ENCODE data around the gene RASGRP1. TPM values are rescaled to one million over a fixed set of nuclear protein-coding genes. Genes with fewer than 3 reads are reported as not detected.

The RASGRP1 gene
- total and polyA plus RNA-seq, 10 of the 15 experiments (the other 5 are each of a cell fraction or from before 2014, with no cell fraction given), result 5.6 to 234 (median 20.9) TPM

GRCh38 chr15:38608682-38609081 is 44.1 kb upstream of the RASGRP1 start (continued):
- TF ChIP-seq MAX (IDR thresholded peaks at IDR 0.05; ENCODE audit: low read depth, low read length) (no peak), NR2F1 (conservative IDR thresholded peaks at IDR 0.05) (no peak), BRCA1 (IDR thresholded peaks at IDR 0.05; ENCODE audit: low read depth, low read length) (no peak), WRNIP1 (IDR thresholded peaks at IDR 0.05; ENCODE audit: borderline replicate concordance, low read depth, low read length) (no peak), RAD21 (IDR thresholded peaks at IDR 0.05; ENCODE audit: insufficient read depth, low read depth, low read length) (no peak), CHD2 (IDR thresholded peaks at IDR 0.05; ENCODE audit: borderline replicate concordance, low read depth, low read length) (no peak), RFX5 (IDR thresholded peaks at IDR 0.05; ENCODE audit: low read depth, low read length) (no peak), HDAC6 (IDR thresholded peaks at IDR 0.05; ENCODE audit: unreplicated experiment) (no peak), RELA (IDR thresholded peaks at IDR 0.05; ENCODE audit: borderline replicate concordance, partially characterized antibody) (no peak), FOXM1 (IDR thresholded peaks at IDR 0.05; ENCODE audit: low read depth, low read length) (no peak), ZNF207 (IDR thresholded peaks at IDR 0.05; ENCODE audit: borderline replicate concordance) (no peak), ZNF217 (IDR thresholded peaks at IDR 0.05) (no peak), CREB1 (IDR thresholded peaks at IDR 0.05; ENCODE audit: low read depth) (no peak)

- SMC1A ChIA-PET (ENCODE audit: uncharacterized antibody, unreplicated experiment), result interaction anchor here (0.6 to 42.6 kb wide), 4 partner anchors 15 to 53 kb away, joined by 3 to 1803 read pairs (median 122); no protein-coding TSS in a partner anchor
- CTCF ChIA-PET, result interaction anchor here (0.8 to 2.4 kb wide), 2 partner anchors 42 kb away, joined by 5 to 11 read pairs; partner anchors contain the start of gene RASGRP1
- in situ Hi-C loops (cut with MboI), result no loop called here
- TF ChIP-seq FOXK2 (IDR thresholded peaks at IDR 0.05) (no peak), RB1 (IDR thresholded peaks at IDR 0.05; ENCODE audit: borderline replicate concordance) (no peak), POLR2AphosphoS2 (IDR thresholded peaks at IDR 0.05; ENCODE audit: low read depth, low read length) (no peak), ZBTB11 (CRISPR knock-in tag; IDR thresholded peaks at IDR 0.05) (no peak), SPI1 (IDR thresholded peaks at IDR 0.05; ENCODE audit: borderline replicate concordance, insufficient read depth, low read depth, low read length) (no peak), MAX (IDR thresholded peaks at IDR 0.05; ENCODE audit: low read depth, low read length) (no peak), SMAD1 (IDR thresholded peaks at IDR 0.05; ENCODE audit: low read depth, partially characterized antibody) (no peak), HDAC6 (IDR thresholded peaks at IDR 0.05; ENCODE audit: unreplicated experiment) (no peak), USF2 (IDR thresholded peaks at IDR 0.05; ENCODE audit: borderline replicate concordance, low read depth, low read length) (no peak)
Observed at GRCh38 chr15:38605744-38606143, 41.1 kb upstream of the RASGRP1 start.

More at GRCh38 chr15:38605744-38606143, 41.1 kb upstream of the RASGRP1 start:
- no peak overlapping the region for H3K4me2 ChIP-seq (ENCODE audit: control insufficient read depth, insufficient read depth)
- WGBS (ENCODE audit: insufficient coverage, insufficient replicate concordance, low lambda C conversion rate, missing lambda C conversion rate), result 31% methylated on average over 3 of the region's 3 CpGs
- ChIA-PET POLR2A (no interaction called here), RAD21 (ENCODE audit: unreplicated experiment) (interaction anchor here (0.9 to 2.6 kb wide), 2 partner anchors 16 to 66 kb away, joined by 4 to 17 read pairs; no protein-coding TSS in a partner anchor)
- no peaks in the 10 kb centered on the region; the same call in 1 of the 2 replicates for H3K4me1 ChIP-seq (ENCODE audit: control insufficient read depth, insufficient read depth, low read length)
- ATAC-seq (no peak), FAIRE-seq (no peak), DNase-seq (ENCODE audit: low read depth, low spot score) (no peak)
- no TSS peak for BruUV-seq (replicated peaks)
- H4K20me1 ChIP-seq (ENCODE audit: control insufficient read depth, insufficient read depth), result no peaks in the 10 kb centered on the region
- no peaks in the 10 kb centered on the region for H3K79me2 ChIP-seq (ENCODE audit: control insufficient read depth, insufficient read depth, low read length)
- intact Hi-C loops (cut with micrococcal nuclease; ENCODE audit: unreplicated experiment), result no loop called here
- H3K36me3 ChIP-seq (ENCODE audit: control insufficient read depth in 2 of 2, insufficient read depth in 2 of 2, low read length in 1 of 2), result no peaks in the 10 kb centered on the region
- H3K27ac ChIP-seq (ENCODE audit: control insufficient read depth, insufficient read depth), result no peak overlapping the region
- H2AFZ ChIP-seq (ENCODE audit: control insufficient read depth, low read depth, low read length), result no peak overlapping the region
- peaks cover 0 to 3% of the 10 kb centered on the region in 2 experiments; a peak in 1 of 4 replicates for H3K27me3 ChIP-seq (replicated peaks in 1 of 2; ENCODE audit: control insufficient read depth in 2 of 2, insufficient read depth in 2 of 2, low read length in 1 of 2)
- H3K9ac ChIP-seq (ENCODE audit: control insufficient read depth, insufficient read depth, low read length), result no peak overlapping the region
- H3K9me3 ChIP-seq (replicated peaks; ENCODE audit: control insufficient read depth, insufficient read depth, low read length), result no peaks in the 10 kb centered on the region
- no peak overlapping the region for H3K4me3 ChIP-seq

Data from GM12878 (cell line).